B cell (primary cell): ENCODE data around the gene SALL3. TPM values are rescaled to one million over a fixed set of nuclear protein-coding genes. Genes with fewer than 3 reads are reported as not detected.

Experiments used
- ATAC-seq: fragments of 200-7000 bp; cut with Tn5 transposase; one replicate; pipeline ENCODE4 v1.10.0; 2021; ENCODE audit warnings: low read depth, mild to moderate bottlenecking, moderate number of reproducible peaks, moderate library complexity
- CTCF ChIA-PET: fragments of 350-600 bp; sonication (Branson Sonifier 250); formaldehyde crosslinking; loops from one replicate; lab custom pipeline; 2021; ENCODE audit warnings: antibody characterized with exemption, inconsistent platforms; lab: Charles Lee
- POLR2A ChIA-PET: fragments of 350-600 bp; sonication (Branson Sonifier 250); formaldehyde crosslinking; loops from one replicate; lab custom pipeline; 2021; ENCODE audit warnings: antibody characterized with exemption; lab: Charles Lee
- DNase-seq: peaks from one replicate; pipeline ENCODE4 v3.0.0; 2013
- H2AFZ ChIP-seq: 2 replicates; pipeline ENCODE4 v1.6.1; 2012; ENCODE audit warnings: mild to moderate bottlenecking, low read depth, low read length; ENCODE audit not compliant: insufficient read depth, poor library complexity, severe bottlenecking
- H3K27ac ChIP-seq, 2 donors: 1 replicate in 1 of 2; 2 replicates in 1 of 2; pipeline ENCODE4 v1.5.1; 2012 to 2013; ENCODE audit warnings: low read length in 2 of 2, mild to moderate bottlenecking in 2 of 2, moderate library complexity in 1 of 2
- H3K27me3 ChIP-seq, 4 experiments: fragments of 200-600 bp in 1 of 4; sonication (generic) in 1 of 4; replicated peaks in 1 of 4; 1 replicate in 2 of 4; 2 replicates in 2 of 4; pipeline versions ENCODE4 v1.6.1 to v1.7.0; 2013 to 2016; ENCODE audit warnings: low read length in 3 of 4, mild to moderate bottlenecking in 2 of 4, mixed read lengths in 1 of 4, moderate library complexity in 1 of 4; ENCODE audit not compliant: insufficient read depth in 4 of 4, control insufficient read depth in 3 of 4; ENCODE audit errors: control extremely low read depth in 1 of 4
- H3K36me3 ChIP-seq, 2 experiments: replicated peaks in 1 of 2; 1 replicate in 1 of 2; 2 replicates in 1 of 2; pipeline versions ENCODE4 v1.6.1 to v1.7.1; 2013; ENCODE audit warnings: low read length in 1 of 2; ENCODE audit not compliant: insufficient read depth in 2 of 2, control insufficient read depth in 1 of 2; ENCODE audit errors: control extremely low read depth in 1 of 2, extremely low read depth in 1 of 2
- H3K4me1 ChIP-seq, 2 donors: fragments of 200-600 bp in 1 of 2; sonication (generic) in 1 of 2; 1 replicate in 1 of 2; 2 replicates in 1 of 2; pipeline versions ENCODE4 v1.5.1 to v1.6.1; 2013 to 2017; ENCODE audit warnings: low read length in 2 of 2; ENCODE audit not compliant: control insufficient read depth in 2 of 2, insufficient read depth in 2 of 2
- H3K4me2 ChIP-seq: replicated peaks from 2 replicates; pipeline ENCODE3; 2012; ENCODE audit warnings: mild to moderate bottlenecking, low read depth, low read length; ENCODE audit not compliant: poor library complexity, severe bottlenecking
- H3K4me3 ChIP-seq, 5 experiments: fragments of 200-600 bp in 1 of 5; sonication (generic) in 1 of 5; 1 replicate in 3 of 5; 2 replicates in 2 of 5; pipeline versions ENCODE4 v1.5.1 to v1.7.0; 2011 to 2016; ENCODE audit warnings: low read length in 4 of 5, mild to moderate bottlenecking in 4 of 5, low read depth in 2 of 5, control low read depth in 1 of 5, moderate library complexity in 1 of 5; ENCODE audit not compliant: insufficient read depth in 1 of 5; ENCODE audit errors: control extremely low read depth in 1 of 5, extremely low read depth in 1 of 5
- H3K79me2 ChIP-seq: fragments of 200-600 bp; sonication (generic); one replicate; pipeline ENCODE4 v1.6.0; 2016; ENCODE audit warnings: low read length; ENCODE audit not compliant: control insufficient read depth, insufficient read depth
- H3K9ac ChIP-seq: fragments of 200-600 bp; sonication (generic); 2 replicates; pipeline ENCODE4 v1.6.1; 2017; ENCODE audit warnings: mild to moderate bottlenecking, low read length, moderate library complexity
- H3K9me3 ChIP-seq, 3 donors: one replicate each; pipeline versions ENCODE4 v1.6.1 to v1.7.1; 2013; ENCODE audit warnings: low read length in 2 of 3; ENCODE audit not compliant: control insufficient read depth in 2 of 3, insufficient read depth in 1 of 3; ENCODE audit errors: control extremely low read depth in 1 of 3
- H4K20me1 ChIP-seq: 2 replicates; pipeline ENCODE4 v1.6.0; 2012; ENCODE audit warnings: mild to moderate bottlenecking, low read length; ENCODE audit not compliant: insufficient read depth, control insufficient read depth, poor library complexity, severe bottlenecking
- H3K27ac Mint-ChIP-seq: one replicate; pipeline ENCODE4 v1.8.0; 2021; ENCODE audit warnings: mixed read lengths
- H3K27me3 Mint-ChIP-seq: one replicate; pipeline ENCODE4 v1.8.0; 2021; ENCODE audit warnings: mixed read lengths
- H3K4me1 Mint-ChIP-seq: one replicate; pipeline ENCODE4 v1.8.0; 2021; ENCODE audit warnings: mixed read lengths
- H3K4me3 Mint-ChIP-seq: one replicate; pipeline ENCODE4 v1.8.0; 2021; ENCODE audit warnings: mixed read lengths
- H3K9me3 Mint-ChIP-seq: one replicate; pipeline ENCODE4 v1.8.0; 2022; ENCODE audit warnings: mixed read lengths; ENCODE audit not compliant: insufficient read depth
- EZH2 ChIP-seq: IDR thresholded peaks from 2 replicates; pipeline ENCODE4 v1.6.1; 2012; ENCODE audit warnings: borderline replicate concordance, low read depth, mild to moderate bottlenecking, moderate library complexity, low read length; ENCODE audit not compliant: insufficient read depth, poor library complexity, severe bottlenecking
- WGBS: methylation state at CpG from one replicate; pipeline ENCODE4 v1.1.5; 2013; ENCODE audit warnings: missing lambda C conversion rate; ENCODE audit not compliant: insufficient coverage; 5-methylcytosine and 5-hydroxymethylcytosine counted together
- intact Hi-C: fragments of 100-400 bp; cut with micrococcal nuclease; formaldehyde crosslinking; loops from one replicate; pipeline ENCODE4 v1.10.0; 2022
- polyA plus RNA-seq: library from polyadenylated mRNA; depleted of rRNA; stranded (reverse); fragments of >200 nt; gene quantifications from 2 replicates; pipeline ENCODE4 v1.2.3, GENCODE V29; 2012
- total RNA-seq, 2 donors: library from RNA; stranded (reverse); fragments of 120-200 nt in 1 of 2; gene quantifications; 1 replicate in 1 of 2; 2 replicates in 1 of 2; pipeline versions ENCODE4 v1.2.3 to v1.2.4, GENCODE V29; 2013 to 2022
- TF ChIP-seq, protein P1 (sequence below): fragments of 200-600 bp; IDR thresholded peaks from one replicate; pipeline ENCODE4 v1.8.0; 2022; ENCODE audit warnings: antibody characterized with exemption, mild to moderate bottlenecking

Gene SALL3
- total and polyA plus RNA-seq, 2 donors (not counting 1 experiment from before 2014, with no cell fraction given), result not detected

DNA sequence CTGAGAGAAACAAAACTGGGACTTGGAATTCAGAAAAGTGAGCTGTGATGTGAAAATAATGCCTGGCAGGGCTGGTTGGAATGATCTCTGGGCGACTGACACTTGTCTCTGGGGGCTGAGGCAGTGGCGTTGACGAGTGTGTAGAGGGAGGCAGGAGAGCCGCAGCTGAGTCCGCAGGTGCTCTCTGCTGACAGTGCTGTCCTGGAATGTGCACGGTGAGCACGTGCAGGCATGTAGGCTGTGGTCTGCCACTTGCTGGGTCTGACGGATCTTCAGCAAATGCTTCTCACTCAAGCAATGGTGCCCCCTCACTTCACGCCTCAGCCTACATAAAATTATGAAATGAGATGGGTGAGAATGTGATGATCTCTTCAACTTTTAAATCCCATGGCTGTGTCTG, 51.1 kb downstream of the SALL3 start:
- 94% methylated on average over 7 of the region's 9 CpGs for WGBS

DNA sequence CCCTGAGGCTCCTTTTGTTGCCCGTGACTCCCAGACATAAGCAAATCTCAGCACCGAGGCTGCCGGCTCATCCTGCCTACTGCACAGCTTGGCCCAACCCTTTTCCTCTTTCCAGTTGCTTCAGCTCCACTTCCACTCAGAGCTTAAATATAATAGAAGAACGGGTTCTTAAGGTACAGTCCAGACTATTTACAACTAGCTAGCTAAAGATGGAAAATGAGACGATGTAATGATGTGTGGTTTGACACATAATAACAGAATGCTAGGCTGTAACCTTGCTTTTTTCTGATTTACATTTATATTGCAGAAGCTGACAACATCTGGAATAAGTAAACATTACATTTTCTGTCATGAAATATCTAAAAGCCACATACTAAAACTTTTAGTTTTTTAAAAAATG, 62.7 kb downstream of the SALL3 start:
- Histone ChIP-seq H3K27me3 (no peaks in the 10 kb centered on the region), H3K4me1 (no peaks in the 10 kb centered on the region), H3K9ac (no peak overlapping the region), H3K4me3 (no peak overlapping the region), H2AFZ (no peak overlapping the region), H3K9me3 (peaks cover 0 to 6% (median 1%) of the 10 kb centered on the region in 3 donors), H3K4me2 (no peak overlapping the region), H4K20me1 (no peaks in the 10 kb centered on the region), H3K79me2 (no peaks in the 10 kb centered on the region), H3K27ac (no peak overlapping the region), H3K36me3 (no peaks in the 10 kb centered on the region)
- H3K4me3 Mint-ChIP-seq, result no peak overlapping the region
- no peaks in the 10 kb centered on the region for H3K9me3 Mint-ChIP-seq
- TF ChIP-seq EZH2, result no peak
- TF ChIP-seq, protein P1, sequence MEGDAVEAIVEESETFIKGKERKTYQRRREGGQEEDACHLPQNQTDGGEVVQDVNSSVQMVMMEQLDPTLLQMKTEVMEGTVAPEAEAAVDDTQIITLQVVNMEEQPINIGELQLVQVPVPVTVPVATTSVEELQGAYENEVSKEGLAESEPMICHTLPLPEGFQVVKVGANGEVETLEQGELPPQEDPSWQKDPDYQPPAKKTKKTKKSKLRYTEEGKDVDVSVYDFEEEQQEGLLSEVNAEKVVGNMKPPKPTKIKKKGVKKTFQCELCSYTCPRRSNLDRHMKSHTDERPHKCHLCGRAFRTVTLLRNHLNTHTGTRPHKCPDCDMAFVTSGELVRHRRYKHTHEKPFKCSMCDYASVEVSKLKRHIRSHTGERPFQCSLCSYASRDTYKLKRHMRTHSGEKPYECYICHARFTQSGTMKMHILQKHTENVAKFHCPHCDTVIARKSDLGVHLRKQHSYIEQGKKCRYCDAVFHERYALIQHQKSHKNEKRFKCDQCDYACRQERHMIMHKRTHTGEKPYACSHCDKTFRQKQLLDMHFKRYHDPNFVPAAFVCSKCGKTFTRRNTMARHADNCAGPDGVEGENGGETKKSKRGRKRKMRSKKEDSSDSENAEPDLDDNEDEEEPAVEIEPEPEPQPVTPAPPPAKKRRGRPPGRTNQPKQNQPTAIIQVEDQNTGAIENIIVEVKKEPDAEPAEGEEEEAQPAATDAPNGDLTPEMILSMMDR, result no peak
- ChIA-PET POLR2A (no interaction called here), CTCF (no interaction called here)
- DNase-seq (no peak), ATAC-seq (no peak)
- intact Hi-C loops, result no loop called here
- H3K4me1 Mint-ChIP-seq, result no peaks in the 10 kb centered on the region
- no peak overlapping the region for H3K27ac Mint-ChIP-seq
- H3K27me3 Mint-ChIP-seq, result peaks cover 24% of the 10 kb centered on the region
- WGBS, result 88% methylated on average over 3 of the region's 5 CpGs

More for the DNA sequence above, 51.1 kb downstream of the SALL3 start:
- peaks cover 0 to 19% (median 0%) of the 10 kb centered on the region in 3 donors for H3K9me3 ChIP-seq
- DNase-seq, result no peak
- no peaks in the 10 kb centered on the region for H3K27me3 Mint-ChIP-seq
- no peak for ATAC-seq
- H3K4me2 ChIP-seq, result no peak overlapping the region
- H3K27me3 ChIP-seq, result no peaks in the 10 kb centered on the region
- CTCF ChIA-PET, result no interaction called here
- H3K4me1 Mint-ChIP-seq, result no peaks in the 10 kb centered on the region
- no peaks in the 10 kb centered on the region for H3K79me2 ChIP-seq
- no peak overlapping the region for H3K9ac ChIP-seq
- TF ChIP-seq, protein P1, result no peak
- no peak for TF ChIP-seq EZH2
- no peaks in the 10 kb centered on the region for H3K36me3 ChIP-seq
- H3K4me3 Mint-ChIP-seq, result no peak overlapping the region
- H3K27ac ChIP-seq, result no peak overlapping the region
- H3K27ac Mint-ChIP-seq, result no peak overlapping the region
- no peak overlapping the region for H2AFZ ChIP-seq
- intact Hi-C loops, result no loop called here
- no peaks in the 10 kb centered on the region for H3K4me1 ChIP-seq
- no peaks in the 10 kb centered on the region for H4K20me1 ChIP-seq
- no peak overlapping the region for H3K4me3 ChIP-seq
- POLR2A ChIA-PET, result no interaction called here
- H3K9me3 Mint-ChIP-seq, result peaks cover 12% of the 10 kb centered on the region
